B cell (primary cell): Measurements from ENCODE around the gene KCNQ5.

Experiments
- EZH2 ChIP-seq: IDR thresholded peaks from 2 replicates; pipeline ENCODE4 v1.6.1; 2012; ENCODE audit warnings: borderline replicate concordance, low read depth, mild to moderate bottlenecking, moderate library complexity, low read length; ENCODE audit not compliant: insufficient read depth, poor library complexity, severe bottlenecking
- TF ChIP-seq, protein P1 (sequence below): fragments of 200-600 bp; IDR thresholded peaks from one replicate; pipeline ENCODE4 v1.8.0; 2022; ENCODE audit warnings: antibody characterized with exemption, mild to moderate bottlenecking

DNA sequence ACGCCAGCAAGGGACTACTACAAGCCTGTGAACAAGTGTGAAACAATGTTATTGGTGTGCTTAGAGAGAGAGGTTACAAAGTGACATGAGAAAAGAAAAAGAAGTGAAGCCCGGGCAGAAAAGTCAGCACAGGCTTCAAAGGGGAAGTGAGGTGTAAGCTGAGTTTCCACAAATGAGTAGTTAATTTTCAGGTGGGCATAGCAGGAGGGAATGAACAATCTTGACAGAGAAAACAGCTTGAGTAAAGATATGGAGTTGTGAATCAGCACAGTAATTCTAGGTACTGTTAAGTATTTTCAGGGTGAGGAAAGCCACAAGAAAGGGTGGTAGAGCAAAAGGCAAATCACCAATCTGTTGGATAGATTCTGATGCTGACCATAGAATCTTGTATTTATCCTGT is 4.3 kb downstream of the KCNQ5 start:
- TF ChIP-seq, protein P1, sequence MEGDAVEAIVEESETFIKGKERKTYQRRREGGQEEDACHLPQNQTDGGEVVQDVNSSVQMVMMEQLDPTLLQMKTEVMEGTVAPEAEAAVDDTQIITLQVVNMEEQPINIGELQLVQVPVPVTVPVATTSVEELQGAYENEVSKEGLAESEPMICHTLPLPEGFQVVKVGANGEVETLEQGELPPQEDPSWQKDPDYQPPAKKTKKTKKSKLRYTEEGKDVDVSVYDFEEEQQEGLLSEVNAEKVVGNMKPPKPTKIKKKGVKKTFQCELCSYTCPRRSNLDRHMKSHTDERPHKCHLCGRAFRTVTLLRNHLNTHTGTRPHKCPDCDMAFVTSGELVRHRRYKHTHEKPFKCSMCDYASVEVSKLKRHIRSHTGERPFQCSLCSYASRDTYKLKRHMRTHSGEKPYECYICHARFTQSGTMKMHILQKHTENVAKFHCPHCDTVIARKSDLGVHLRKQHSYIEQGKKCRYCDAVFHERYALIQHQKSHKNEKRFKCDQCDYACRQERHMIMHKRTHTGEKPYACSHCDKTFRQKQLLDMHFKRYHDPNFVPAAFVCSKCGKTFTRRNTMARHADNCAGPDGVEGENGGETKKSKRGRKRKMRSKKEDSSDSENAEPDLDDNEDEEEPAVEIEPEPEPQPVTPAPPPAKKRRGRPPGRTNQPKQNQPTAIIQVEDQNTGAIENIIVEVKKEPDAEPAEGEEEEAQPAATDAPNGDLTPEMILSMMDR, result no peak
- TF ChIP-seq EZH2, result no peak
